ENCODE results near the gene ZNF335. TPM values are rescaled to one million over a fixed set of nuclear protein-coding genes. Genes with fewer than 3 reads are reported as not detected.
A peak's percentile ranks its signal among the peaks of the same experiment; 100 is the strongest.

ZNF335 gene
- total RNA-seq = 4.4 and 8.9 TPM in 2 replicates

DNA sequence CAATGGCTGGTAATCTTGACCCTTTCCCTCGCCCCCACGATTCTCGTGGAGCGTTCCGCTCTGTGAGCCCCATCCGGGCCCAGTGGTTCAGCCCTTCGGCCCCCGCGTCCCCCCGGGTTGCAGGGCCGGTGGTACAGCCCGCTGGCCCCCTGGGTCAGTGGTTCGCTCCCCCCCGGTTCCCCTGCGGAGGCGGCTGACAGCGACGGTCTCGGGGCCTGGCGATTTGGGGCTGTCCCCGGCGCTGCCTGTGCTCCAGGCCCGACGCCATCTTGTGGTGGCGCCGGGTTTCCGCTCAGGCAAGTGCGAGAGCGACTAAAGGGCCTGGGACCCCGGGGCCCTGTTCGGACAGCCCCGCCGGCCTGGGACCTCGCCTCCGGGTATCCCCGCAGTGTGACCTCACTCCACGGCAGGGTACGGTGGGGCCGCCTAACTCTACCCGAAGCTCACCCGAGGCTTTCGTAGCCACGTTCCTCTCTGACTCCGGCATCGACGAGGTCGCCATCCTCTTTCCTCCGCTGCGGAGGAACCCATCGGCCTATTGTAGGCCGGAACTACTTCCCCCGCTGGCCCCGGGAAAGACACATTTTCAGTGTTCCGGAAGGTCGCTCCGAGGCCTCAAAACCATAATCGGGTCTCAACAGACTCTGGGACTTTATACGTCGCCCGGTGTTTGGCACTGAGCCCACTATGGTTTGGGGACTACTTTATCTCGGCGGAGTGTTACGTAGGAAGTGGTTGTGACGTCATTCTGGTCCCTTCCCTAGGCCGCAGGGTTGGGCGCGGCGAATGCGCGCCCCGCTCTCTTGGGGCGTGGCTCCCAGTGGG lies at the start of gene ZNF335:
ZNF335 (minus strand) TSS at position 529 of the 825 bp plus-strand sequence. CDS start 793 bp downstream, outside the sequence.
- peak; percentile 98 for DNase-seq (ENCODE audit: low read depth in 2 of 2)

- DNase-seq (ENCODE audit: low read depth in 2 of 2) = no peak
These were observed 48.6 kb upstream of the ZNF335 start for GRCh38 chr20:46020555-46020954.

GRCh38 chr20:46018611-46019010 lies 46.6 kb upstream of the ZNF335 start:
- DNase-seq (ENCODE audit: low read depth in 2 of 2) = no peak

- no peak for DNase-seq (ENCODE audit: low read depth in 2 of 2)
These were observed 46.1 kb upstream of the ZNF335 start for GRCh38 chr20:46018112-46018511.

DNA sequence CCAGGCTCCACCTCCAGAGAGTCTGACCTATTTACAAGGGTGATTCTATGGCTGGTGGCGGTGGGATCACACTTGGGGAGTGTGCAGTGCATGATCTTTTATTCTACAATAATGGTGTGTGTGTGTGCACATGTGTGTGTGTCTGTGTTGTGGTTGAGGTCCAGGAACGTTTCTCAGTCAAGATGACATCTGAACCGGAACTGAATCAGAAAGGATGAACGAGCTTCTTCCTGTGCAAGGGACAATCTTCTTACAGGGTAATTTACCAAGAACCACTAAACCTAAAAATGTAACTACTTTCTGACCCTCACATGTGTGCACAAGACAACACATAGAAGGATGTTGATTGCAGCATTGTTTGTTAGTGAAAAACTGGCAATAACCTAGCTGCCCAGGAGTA lies 45.3 kb upstream of the ZNF335 start:
- no peak for DNase-seq (ENCODE audit: low read depth in 2 of 2)

GRCh38 chr20:46014517-46015396 lies 42.8 kb upstream of the ZNF335 start:
- no peak for DNase-seq (ENCODE audit: low read depth in 2 of 2)

GRCh38 chr20:46013829-46014516 lies 42.0 kb upstream of the ZNF335 start:
- DNase-seq (ENCODE audit: low read depth in 2 of 2) = peak; percentile 55 to 57

GRCh38 chr20:46013322-46013828 lies 41.4 kb upstream of the ZNF335 start:
- no peak for DNase-seq (ENCODE audit: low read depth in 2 of 2)

DNA sequence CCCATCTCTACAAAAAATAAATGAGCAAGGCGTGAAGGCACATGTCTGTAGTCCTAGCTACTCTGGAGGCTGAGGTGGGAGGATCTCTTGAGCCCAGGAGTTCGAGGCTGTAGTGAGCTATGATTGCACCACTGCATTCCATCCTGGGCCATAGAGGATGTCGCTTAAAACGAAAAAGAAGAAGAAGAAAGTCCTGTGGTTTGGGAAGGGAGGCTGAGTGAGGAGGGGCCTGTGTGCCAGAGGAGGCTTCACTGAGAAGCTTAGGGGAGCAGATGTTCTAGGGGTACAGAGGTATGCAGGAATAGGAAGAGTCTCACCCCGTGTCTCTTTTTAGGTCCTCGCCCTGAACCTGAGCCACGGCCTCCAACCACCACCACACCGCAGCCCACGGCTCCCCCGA lies 40.9 kb upstream of the ZNF335 start:
- no peak for DNase-seq (ENCODE audit: low read depth in 2 of 2)

DNA sequence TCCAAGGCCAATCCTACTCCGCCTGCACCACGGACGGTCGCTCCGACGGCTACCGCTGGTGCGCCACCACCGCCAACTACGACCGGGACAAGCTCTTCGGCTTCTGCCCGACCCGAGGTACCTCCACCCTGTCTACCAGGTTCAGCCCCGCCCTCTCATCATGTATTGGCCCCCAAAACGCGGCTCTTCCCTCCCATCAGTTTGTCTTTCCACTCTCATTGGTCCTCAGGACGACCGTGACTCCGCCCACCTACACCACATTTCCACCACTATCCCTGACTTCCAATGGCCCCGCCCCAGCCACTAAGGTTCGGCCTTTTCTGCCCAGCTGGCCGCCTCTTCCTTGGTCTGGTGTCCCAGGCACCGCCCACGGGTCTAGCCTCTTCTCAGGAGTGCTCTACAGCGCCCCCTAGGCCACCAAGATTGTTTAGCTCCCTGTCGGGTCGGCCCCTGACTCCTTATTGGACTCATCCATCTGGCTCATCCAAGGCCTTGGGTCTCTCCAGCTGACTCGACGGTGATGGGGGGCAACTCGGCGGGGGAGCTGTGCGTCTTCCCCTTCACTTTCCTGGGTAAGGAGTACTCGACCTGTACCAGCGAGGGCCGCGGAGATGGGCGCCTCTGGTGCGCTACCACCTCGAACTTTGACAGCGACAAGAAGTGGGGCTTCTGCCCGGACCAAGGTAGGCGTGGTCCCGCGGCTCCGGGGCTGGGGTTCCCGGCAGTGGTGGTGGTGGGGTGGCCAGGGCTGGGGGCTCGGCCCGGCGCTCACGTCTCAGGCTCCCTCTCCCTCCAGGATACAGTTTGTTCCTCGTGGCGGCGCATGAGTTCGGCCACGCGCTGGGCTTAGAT lies 39.9 kb upstream of the ZNF335 start:
- peak in 1 of 2 donors; percentile 61 for DNase-seq (ENCODE audit: low read depth in 2 of 2)

DNA sequence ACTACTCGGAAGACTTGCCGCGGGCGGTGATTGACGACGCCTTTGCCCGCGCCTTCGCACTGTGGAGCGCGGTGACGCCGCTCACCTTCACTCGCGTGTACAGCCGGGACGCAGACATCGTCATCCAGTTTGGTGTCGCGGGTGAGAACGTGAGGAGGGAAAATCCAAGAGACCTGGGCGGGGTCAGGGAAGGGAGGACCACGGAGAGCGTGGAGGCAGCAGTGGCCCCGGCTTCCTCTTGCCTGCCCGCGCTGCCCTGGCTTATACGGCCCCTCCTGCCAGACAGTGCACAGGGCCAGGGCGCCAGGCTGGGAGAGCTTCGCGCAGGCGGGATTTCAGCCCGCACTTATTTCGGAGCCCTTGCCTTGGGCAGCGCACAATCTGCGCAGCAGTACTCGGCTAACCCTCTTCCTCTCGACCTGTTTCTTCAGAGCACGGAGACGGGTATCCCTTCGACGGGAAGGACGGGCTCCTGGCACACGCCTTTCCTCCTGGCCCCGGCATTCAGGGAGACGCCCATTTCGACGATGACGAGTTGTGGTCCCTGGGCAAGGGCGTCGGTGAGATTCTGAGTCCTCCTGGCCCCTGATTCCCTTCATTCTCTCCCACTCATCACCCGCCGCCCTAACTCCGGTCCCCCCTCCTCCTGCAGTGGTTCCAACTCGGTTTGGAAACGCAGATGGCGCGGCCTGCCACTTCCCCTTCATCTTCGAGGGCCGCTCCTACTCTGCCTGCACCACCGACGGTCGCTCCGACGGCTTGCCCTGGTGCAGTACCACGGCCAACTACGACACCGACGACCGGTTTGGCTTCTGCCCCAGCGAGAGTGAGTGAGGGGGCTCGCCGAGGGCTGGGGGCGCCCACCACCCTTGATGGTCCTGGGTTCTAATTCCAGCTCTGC lies 38.7 kb upstream of the ZNF335 start:
- peak in 1 of 2 donors; percentile 19 for DNase-seq (ENCODE audit: low read depth in 2 of 2)

DNA sequence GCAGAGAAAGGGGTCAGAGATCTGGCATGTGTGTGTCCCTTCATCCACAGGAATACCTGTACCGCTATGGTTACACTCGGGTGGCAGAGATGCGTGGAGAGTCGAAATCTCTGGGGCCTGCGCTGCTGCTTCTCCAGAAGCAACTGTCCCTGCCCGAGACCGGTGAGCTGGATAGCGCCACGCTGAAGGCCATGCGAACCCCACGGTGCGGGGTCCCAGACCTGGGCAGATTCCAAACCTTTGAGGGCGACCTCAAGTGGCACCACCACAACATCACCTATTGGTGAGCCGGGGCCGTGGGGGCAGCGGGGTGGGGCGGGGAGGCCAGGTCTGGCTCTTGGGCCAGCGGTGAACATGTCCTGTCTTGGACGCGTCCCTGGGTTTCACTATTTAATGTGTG lies 37.8 kb upstream of the ZNF335 start:
- no peak for DNase-seq (ENCODE audit: low read depth in 2 of 2)

DNA sequence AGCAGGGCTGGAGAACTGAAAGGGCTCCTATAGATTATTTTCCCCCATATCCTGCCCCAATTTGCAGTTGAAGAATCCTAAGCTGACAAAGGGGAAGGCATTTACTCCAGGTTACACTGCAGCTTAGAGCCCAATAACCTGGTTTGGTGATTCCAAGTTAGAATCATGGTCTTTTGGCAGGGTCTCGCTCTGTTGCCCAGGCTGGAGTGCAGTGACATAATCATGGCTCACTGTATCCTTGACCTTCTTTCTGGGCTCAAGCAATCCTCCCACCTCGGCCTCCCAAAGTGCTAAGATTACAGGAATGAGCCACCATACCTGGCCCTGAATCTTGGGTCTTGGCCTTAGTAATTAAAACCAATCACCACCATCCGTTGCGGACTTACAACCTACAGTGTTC lies 35.7 kb upstream of the ZNF335 start:
- DNase-seq (ENCODE audit: low read depth in 2 of 2) = no peak

GRCh38 chr20:46006964-46007363 lies 35.0 kb upstream of the ZNF335 start:
- no peak for DNase-seq (ENCODE audit: low read depth in 2 of 2)

GRCh38 chr20:46006022-46006705 lies 34.2 kb upstream of the ZNF335 start:
- DNase-seq (ENCODE audit: low read depth in 2 of 2) = no peak

DNA sequence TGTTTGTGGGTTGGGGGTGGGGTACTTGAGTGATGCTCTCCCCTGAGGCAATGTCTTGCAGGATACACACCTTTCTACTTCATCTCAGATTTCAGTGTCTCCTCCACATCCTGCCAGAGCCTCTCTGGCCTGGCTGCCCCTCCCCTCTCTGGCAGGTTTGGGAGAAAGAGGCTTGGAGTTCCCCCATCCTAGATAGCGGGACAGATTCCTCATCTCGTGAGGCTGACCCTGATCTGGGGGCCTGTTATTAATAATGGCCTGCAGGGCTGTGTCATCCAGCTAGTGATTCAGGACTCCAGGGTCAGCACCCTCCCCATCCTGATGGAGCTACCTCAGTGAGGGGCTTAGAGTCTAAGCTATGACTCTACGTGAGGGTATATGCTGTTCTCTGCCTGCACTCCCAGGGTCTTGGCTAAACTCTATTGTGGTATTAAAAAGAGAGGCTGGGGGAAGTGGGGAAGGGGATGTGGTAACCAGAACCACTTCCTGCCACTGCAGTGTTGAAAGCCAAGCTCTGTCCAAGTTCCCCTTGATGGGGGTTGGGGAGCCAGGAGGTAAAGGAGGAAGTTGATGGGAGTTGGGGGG lies 33.0 kb upstream of the ZNF335 start:
- DNase-seq (ENCODE audit: low read depth in 2 of 2) = no peak

DNA sequence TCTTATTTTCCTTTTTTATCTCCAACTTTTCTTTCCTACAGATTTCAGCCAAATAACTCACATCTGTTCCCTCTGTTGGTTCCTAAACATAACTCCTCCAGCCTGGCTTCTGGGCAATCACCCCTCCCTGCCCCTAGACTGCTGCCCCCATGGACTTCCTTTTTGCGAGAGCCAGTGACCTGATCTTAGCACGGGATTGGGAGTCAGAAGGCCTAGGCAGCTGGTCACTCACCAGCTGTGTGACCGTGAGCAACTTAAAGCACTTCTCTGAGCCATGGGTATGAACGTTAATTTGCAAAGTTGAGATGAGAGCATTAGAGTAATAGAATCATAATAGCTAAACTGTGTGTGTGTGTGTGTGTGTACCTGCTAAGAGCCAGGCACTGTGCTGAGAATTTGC lies 32.2 kb upstream of the ZNF335 start:
- no peak for DNase-seq (ENCODE audit: low read depth in 2 of 2)

DNA sequence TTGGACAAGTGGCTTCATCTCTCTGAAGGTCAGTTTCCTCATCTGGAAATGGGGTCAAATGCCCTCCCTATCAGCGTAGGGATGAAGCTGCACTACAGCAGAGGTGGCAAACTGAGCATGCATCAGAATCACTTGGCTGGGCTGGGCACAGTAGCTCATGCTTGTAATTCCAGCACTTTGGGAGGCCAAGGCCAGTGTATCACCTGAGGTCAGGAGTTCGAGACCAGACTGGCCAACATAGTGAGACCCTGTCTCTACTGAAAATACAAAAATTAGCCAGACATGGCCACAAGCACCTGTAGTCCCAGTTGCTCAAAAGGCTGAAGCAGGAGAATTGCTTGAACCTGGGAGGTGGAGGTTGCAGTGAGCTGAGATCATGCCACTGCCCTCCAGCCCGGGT lies 30.0 kb upstream of the ZNF335 start:
- DNase-seq (ENCODE audit: low read depth in 2 of 2) = no peak

- no peak for DNase-seq (ENCODE audit: low read depth in 2 of 2)
These were observed 29.5 kb upstream of the ZNF335 start for GRCh38 chr20:46001498-46001897.
